CD4-positive, alpha-beta T cell treated with Interleukin-17A for 1 hour (primary cell): ENCODE measurements around the gene CCDC144A.
"Not testable (repeated sequence)": the region's sequence is repeated elsewhere in the genome, so short reads cannot be mapped to it uniquely, and the experiment has no call there.

ENCODE experiments used
- DNase-seq: peaks from one replicate; pipeline ENCODE4 v3.0.0-alpha.2; 2020

Gene CCDC144A

GRCh38 chr17:16820979-16821543 lies 131.0 kb downstream of the CCDC144A start:
- no peak for DNase-seq

- not testable (repeated sequence) for DNase-seq
Measured at GRCh38 chr17:16822133-16822532, 132.1 kb downstream of the CCDC144A start.

GRCh38 chr17:16823768-16824406 lies 133.8 kb downstream of the CCDC144A start:
- not testable (repeated sequence) for DNase-seq
